Measurements from ENCODE around the gene TECR. TPM values are rescaled to one million over a fixed set of nuclear protein-coding genes. Genes with fewer than 3 reads are reported as not detected.
A peak's percentile ranks its signal among the peaks of the same experiment; 100 is the strongest.

Gene TECR
- total and polyA plus RNA-seq, 9 of the 15 experiments (the other 6 are each of a cell fraction or from before 2014, with no cell fraction given) = 29.3 to 211 (median 81.4) TPM

DNA sequence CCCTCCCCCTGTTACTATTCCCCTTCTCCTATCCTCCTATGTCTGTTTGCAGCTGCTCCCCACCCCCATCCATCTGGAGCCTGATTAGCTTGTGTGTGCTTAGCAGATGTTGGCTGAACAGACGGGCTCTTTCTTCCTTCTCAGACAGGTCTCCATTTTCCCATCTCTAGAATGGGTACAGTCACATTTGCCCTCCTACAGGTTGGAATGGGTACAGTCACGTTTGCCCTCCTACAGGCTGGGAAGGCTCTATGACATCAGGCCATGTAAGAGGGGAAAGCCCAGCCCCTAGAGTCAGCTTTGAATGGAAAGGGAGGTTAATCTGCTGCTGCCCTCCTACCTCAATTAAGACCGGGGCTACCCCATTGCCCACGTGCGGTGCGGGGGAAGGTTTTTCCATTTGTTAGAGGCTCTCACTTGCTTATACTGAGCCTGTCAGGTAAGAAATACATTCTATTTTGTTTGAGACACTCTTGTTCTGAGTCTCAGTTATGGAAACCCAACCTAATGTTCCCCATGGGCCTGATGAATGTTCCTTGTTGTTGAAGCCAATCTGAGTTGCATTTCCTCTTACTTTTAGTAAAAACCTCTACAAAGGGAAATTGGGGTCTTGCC is 51.3 kb downstream of the TECR start (continued):
- TF ChIP-seq, protein P1, sequence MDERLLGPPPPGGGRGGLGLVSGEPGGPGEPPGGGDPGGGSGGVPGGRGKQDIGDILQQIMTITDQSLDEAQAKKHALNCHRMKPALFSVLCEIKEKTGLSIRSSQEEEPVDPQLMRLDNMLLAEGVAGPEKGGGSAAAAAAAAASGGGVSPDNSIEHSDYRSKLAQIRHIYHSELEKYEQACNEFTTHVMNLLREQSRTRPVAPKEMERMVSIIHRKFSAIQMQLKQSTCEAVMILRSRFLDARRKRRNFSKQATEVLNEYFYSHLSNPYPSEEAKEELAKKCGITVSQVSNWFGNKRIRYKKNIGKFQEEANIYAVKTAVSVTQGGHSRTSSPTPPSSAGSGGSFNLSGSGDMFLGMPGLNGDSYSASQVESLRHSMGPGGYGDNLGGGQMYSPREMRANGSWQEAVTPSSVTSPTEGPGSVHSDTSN (CRISPR knock-in tag; IDR thresholded peaks at IDR 0.05; ENCODE audit: low read depth) = no peak
- TF ChIP-seq, protein P1 (tag; conservative IDR thresholded peaks at IDR 0.05; ENCODE audit: low read depth) = no peak
- TF ChIP-seq CBFA2T3 (IDR thresholded peaks at IDR 0.05) (peak; percentile 91), PHTF2 (CRISPR knock-in tag; IDR thresholded peaks at IDR 0.05) (no peak), DIDO1 (tag; IDR thresholded peaks at IDR 0.05; ENCODE audit: low read depth) (no peak), KDM1A (IDR thresholded peaks at IDR 0.05) (peak; percentile 92 to 96), SMARCA5 (IDR thresholded peaks at IDR 0.05) (peak; percentile 82; the same call in 1 of the 2 replicates), MCM5 (IDR thresholded peaks at IDR 0.05; ENCODE audit: low read depth) (no peak), NFIC (IDR thresholded peaks at IDR 0.05) (peak; percentile 56), HMG20A (CRISPR knock-in tag; conservative IDR thresholded peaks at IDR 0.05) (no peak), POU5F1 (IDR thresholded peaks at IDR 0.05; ENCODE audit: borderline replicate concordance, low read depth, low read length, partially characterized antibody) (no peak), GTF2A2 (tag; IDR thresholded peaks at IDR 0.05) (no peak), ZKSCAN1 (IDR thresholded peaks at IDR 0.05; ENCODE audit: low read depth, low read length) (peak; percentile 55; the same call in 1 of the 2 replicates), SP2 (IDR thresholded peaks at IDR 0.05; ENCODE audit: extremely low read depth, low read depth, low read length, poor library complexity, severe bottlenecking) (no peak), EZH2 (IDR thresholded peaks at IDR 0.05; ENCODE audit: borderline replicate concordance, low read depth, low read length) (no peak), TRIM24 (IDR thresholded peaks at IDR 0.05) (peak; percentile 64 to 67; a peak in 3 of 4 replicates), BCOR (IDR thresholded peaks at IDR 0.05) (peak; percentile 99), TCF15 (CRISPR knock-in tag; IDR thresholded peaks at IDR 0.05) (no peak), TEAD1 (CRISPR knock-in tag; IDR thresholded peaks at IDR 0.05) (peak in 1 of 2 experiments; percentile 55; a peak in 1 of 4 replicates)
- TF ChIP-seq, protein P2, sequence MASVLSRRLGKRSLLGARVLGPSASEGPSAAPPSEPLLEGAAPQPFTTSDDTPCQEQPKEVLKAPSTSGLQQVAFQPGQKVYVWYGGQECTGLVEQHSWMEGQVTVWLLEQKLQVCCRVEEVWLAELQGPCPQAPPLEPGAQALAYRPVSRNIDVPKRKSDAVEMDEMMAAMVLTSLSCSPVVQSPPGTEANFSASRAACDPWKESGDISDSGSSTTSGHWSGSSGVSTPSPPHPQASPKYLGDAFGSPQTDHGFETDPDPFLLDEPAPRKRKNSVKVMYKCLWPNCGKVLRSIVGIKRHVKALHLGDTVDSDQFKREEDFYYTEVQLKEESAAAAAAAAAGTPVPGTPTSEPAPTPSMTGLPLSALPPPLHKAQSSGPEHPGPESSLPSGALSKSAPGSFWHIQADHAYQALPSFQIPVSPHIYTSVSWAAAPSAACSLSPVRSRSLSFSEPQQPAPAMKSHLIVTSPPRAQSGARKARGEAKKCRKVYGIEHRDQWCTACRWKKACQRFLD (CRISPR knock-in tag; IDR thresholded peaks at IDR 0.05) = no peak
- TF ChIP-seq, protein P3, sequence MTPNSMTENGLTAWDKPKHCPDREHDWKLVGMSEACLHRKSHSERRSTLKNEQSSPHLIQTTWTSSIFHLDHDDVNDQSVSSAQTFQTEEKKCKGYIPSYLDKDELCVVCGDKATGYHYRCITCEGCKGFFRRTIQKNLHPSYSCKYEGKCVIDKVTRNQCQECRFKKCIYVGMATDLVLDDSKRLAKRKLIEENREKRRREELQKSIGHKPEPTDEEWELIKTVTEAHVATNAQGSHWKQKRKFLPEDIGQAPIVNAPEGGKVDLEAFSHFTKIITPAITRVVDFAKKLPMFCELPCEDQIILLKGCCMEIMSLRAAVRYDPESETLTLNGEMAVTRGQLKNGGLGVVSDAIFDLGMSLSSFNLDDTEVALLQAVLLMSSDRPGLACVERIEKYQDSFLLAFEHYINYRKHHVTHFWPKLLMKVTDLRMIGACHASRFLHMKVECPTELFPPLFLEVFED (CRISPR knock-in tag; conservative IDR thresholded peaks at IDR 0.05) = no peak
